OCI-LY1 (cell line): ENCODE measurements around the gene TEDC2.

ENCODE experiments used
- H2AFZ ChIP-seq: fragments of 200-600 bp; sonication (generic), shearing (Covaris generic); 2 replicates; pipeline ENCODE4 v1.6.0; 2014; ENCODE audit warnings: antibody characterized with exemption, mild to moderate bottlenecking, low read length
- H3F3A ChIP-seq: fragments of 200-600 bp; sonication (generic), shearing (Covaris generic); 2 replicates; pipeline ENCODE4 v1.6.0; 2014; ENCODE audit warnings: mild to moderate bottlenecking, antibody characterized with exemption, low read length, moderate library complexity; ENCODE audit not compliant: insufficient read depth
- H3K27ac ChIP-seq: fragments of 200-600 bp; sonication (generic); 2 replicates; pipeline ENCODE4 v1.5.1; 2014; ENCODE audit warnings: low read length, mixed run types, mild to moderate bottlenecking, low read depth; ENCODE audit not compliant: poor library complexity, severe bottlenecking
- H3K27me3 ChIP-seq: fragments of 200-600 bp; sonication (generic); 2 replicates; pipeline ENCODE4 v1.6.0; 2014; ENCODE audit warnings: antibody characterized with exemption, mild to moderate bottlenecking, low read length, moderate library complexity; ENCODE audit not compliant: insufficient read depth
- H3K36me3 ChIP-seq: fragments of 200-600 bp; sonication (generic); 2 replicates; pipeline ENCODE4 v1.6.1; 2014; ENCODE audit warnings: mild to moderate bottlenecking, antibody characterized with exemption, low read length, moderate library complexity, mixed read lengths; ENCODE audit not compliant: insufficient read depth
- H3K4me1 ChIP-seq: fragments of 200-600 bp; sonication (generic); 2 replicates; pipeline ENCODE4 v1.5.1; 2014; ENCODE audit warnings: mild to moderate bottlenecking, low read length, moderate library complexity; ENCODE audit not compliant: insufficient read depth, severe bottlenecking
- H3K4me2 ChIP-seq: fragments of 200-600 bp; sonication (generic), shearing (Covaris generic); 2 replicates; pipeline ENCODE4 v1.6.1; 2014; ENCODE audit warnings: low read length
- H3K4me3 ChIP-seq: fragments of 200-600 bp; sonication (generic); 2 replicates; pipeline ENCODE4 v1.5.1; 2014; ENCODE audit warnings: low read length, low read depth, mild to moderate bottlenecking, mixed read lengths; ENCODE audit not compliant: poor library complexity, severe bottlenecking
- H3K79me2 ChIP-seq: fragments of 200-600 bp; shearing (Covaris generic); 2 replicates; pipeline ENCODE4 v1.6.1; 2016; ENCODE audit warnings: mixed run types, low read length, mixed read lengths; ENCODE audit not compliant: insufficient read depth
- H3K9ac ChIP-seq: fragments of 200-600 bp; sonication (generic), shearing (Covaris generic); 2 replicates; pipeline ENCODE4 v1.6.1; 2014; ENCODE audit warnings: mild to moderate bottlenecking, low read length, mixed read lengths
- H3K9me2 ChIP-seq: fragments of 200-600 bp; sonication (generic), shearing (Covaris generic); 2 replicates; pipeline ENCODE4 v1.6.1; 2014; ENCODE audit warnings: low read depth, mild to moderate bottlenecking, low read length, mixed read lengths
- H3K9me3 ChIP-seq: fragments of 200-600 bp; shearing (Covaris generic); 2 replicates; pipeline ENCODE4 v1.6.1; 2014; ENCODE audit warnings: low read length, mixed read lengths
- H4K20me1 ChIP-seq: fragments of 200-600 bp; sonication (generic), shearing (Covaris generic); 2 replicates; pipeline ENCODE4 v1.6.0; 2016; ENCODE audit warnings: mild to moderate bottlenecking, low read length; ENCODE audit not compliant: insufficient read depth
- EZH2 ChIP-seq: fragments of 200-600 bp; sonication (generic), shearing (Covaris generic); IDR thresholded peaks from 2 replicates; pipeline ENCODE4 v1.8.0; 2017; ENCODE audit warnings: borderline replicate concordance, mixed run types, mild to moderate bottlenecking, antibody characterized with exemption, low read length, moderate library complexity, mixed read lengths
- TF ChIP-seq, protein P1 (sequence below): fragments of 200-600 bp; sonication (generic), shearing (Covaris generic); IDR thresholded peaks from 2 replicates; pipeline ENCODE4 v1.5.1; 2017; ENCODE audit warnings: mild to moderate bottlenecking, antibody characterized with exemption, low read length, moderate library complexity, mixed read lengths

TEDC2 gene

GRCh38 chr16:2495041-2495440 lies 35.1 kb downstream of the TEDC2 start:
- H3K9ac ChIP-seq: no peak overlapping the region
- no peak overlapping the region for H3K4me2 ChIP-seq
- H3K9me2 ChIP-seq: no peaks in the 10 kb centered on the region
- H3K79me2 ChIP-seq: no peaks in the 10 kb centered on the region
- no peak for TF ChIP-seq EZH2
- TF ChIP-seq, protein P1, sequence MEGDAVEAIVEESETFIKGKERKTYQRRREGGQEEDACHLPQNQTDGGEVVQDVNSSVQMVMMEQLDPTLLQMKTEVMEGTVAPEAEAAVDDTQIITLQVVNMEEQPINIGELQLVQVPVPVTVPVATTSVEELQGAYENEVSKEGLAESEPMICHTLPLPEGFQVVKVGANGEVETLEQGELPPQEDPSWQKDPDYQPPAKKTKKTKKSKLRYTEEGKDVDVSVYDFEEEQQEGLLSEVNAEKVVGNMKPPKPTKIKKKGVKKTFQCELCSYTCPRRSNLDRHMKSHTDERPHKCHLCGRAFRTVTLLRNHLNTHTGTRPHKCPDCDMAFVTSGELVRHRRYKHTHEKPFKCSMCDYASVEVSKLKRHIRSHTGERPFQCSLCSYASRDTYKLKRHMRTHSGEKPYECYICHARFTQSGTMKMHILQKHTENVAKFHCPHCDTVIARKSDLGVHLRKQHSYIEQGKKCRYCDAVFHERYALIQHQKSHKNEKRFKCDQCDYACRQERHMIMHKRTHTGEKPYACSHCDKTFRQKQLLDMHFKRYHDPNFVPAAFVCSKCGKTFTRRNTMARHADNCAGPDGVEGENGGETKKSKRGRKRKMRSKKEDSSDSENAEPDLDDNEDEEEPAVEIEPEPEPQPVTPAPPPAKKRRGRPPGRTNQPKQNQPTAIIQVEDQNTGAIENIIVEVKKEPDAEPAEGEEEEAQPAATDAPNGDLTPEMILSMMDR: no peak
- no peaks in the 10 kb centered on the region for H3F3A ChIP-seq
- H3K27me3 ChIP-seq: no peaks in the 10 kb centered on the region
- no peaks in the 10 kb centered on the region for H3K36me3 ChIP-seq
- peaks cover 3% of the 10 kb centered on the region for H3K4me1 ChIP-seq
- H3K9me3 ChIP-seq: no peaks in the 10 kb centered on the region
- H2AFZ ChIP-seq: no peak overlapping the region
- no peaks in the 10 kb centered on the region for H4K20me1 ChIP-seq
- no peak overlapping the region for H3K27ac ChIP-seq
- no peak overlapping the region for H3K4me3 ChIP-seq

DNA sequence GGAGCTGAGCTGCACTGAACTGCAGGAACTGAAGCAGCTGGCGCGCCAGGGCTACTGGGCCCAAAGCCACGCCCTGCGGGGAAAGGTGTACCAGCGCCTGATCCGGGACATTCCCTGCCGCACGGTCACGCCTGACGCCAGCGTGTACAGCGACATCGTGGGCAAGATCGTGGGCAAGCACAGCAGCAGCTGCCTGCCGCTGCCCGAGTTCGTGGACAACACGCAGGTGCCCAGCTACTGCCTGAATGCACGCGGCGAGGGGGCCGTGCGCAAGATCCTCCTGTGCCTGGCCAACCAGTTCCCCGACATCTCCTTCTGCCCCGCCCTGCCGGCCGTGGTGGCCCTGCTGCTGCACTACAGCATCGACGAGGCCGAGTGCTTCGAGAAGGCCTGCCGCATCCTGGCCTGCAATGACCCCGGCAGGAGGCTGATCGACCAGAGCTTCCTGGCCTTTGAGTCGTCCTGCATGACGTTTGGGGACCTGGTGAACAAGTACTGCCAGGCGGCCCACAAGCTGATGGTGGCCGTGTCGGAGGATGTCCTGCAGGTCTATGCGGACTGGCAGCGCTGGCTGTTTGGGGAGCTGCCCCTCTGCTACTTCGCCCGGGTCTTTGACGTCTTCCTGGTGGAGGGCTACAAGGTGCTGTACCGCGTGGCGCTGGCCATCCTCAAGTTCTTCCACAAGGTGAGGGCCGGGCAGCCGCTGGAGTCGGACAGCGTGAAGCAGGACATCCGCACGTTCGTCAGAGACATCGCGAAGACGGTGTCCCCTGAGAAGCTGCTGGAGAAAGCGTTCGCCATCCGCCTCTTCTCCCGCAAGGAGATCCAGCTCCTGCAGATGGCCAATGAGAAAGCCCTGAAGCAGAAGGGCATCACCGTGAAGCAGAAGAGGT lies 36.6 kb downstream of the TEDC2 start:
- H3K27ac ChIP-seq: no peak overlapping the region
- H3K27me3 ChIP-seq: no peaks in the 10 kb centered on the region
- H2AFZ ChIP-seq: no peak overlapping the region
- no peaks in the 10 kb centered on the region for H3K36me3 ChIP-seq
- TF ChIP-seq, protein P1: no peak
- TF ChIP-seq EZH2: no peak
- H3K9ac ChIP-seq: no peak overlapping the region
- no peaks in the 10 kb centered on the region for H3F3A ChIP-seq
- no peak overlapping the region for H3K4me3 ChIP-seq
- H3K4me2 ChIP-seq: no peak overlapping the region
- H3K9me2 ChIP-seq: no peaks in the 10 kb centered on the region
- H3K9me3 ChIP-seq: no peaks in the 10 kb centered on the region
- H3K4me1 ChIP-seq: peaks cover 6% of the 10 kb centered on the region
- H4K20me1 ChIP-seq: no peaks in the 10 kb centered on the region
- no peaks in the 10 kb centered on the region for H3K79me2 ChIP-seq

DNA sequence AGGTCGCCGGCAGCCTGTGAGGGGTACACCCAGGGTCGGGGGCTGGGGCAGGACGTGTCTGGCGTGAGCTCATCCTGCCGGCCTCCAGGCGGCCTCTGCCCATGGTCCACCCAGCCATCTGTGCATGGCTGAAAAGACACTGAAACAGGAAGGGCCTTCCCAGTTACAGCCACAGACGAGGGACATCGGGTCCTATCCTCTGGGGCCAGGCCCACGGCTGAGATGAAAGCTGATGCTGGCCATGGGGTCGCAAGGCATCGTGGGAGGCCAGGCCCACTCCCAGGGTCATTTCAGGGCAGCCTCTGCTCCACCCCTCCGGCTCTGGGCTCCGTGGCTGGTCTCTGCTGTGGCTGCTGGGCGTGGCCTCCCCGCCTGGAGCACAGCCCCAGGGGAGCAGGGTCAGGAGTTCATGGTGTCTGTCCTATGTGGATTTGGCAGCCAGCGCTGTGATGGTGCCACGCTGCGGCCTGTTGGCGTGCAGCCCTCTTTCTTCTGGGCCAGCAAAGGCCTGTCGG lies 37.3 kb downstream of the TEDC2 start:
- H3K9me3 ChIP-seq: no peaks in the 10 kb centered on the region
- no peaks in the 10 kb centered on the region for H3K9me2 ChIP-seq
- H3K9ac ChIP-seq: no peak overlapping the region
- no peak overlapping the region for H2AFZ ChIP-seq
- no peaks in the 10 kb centered on the region for H3K36me3 ChIP-seq
- no peaks in the 10 kb centered on the region for H3K79me2 ChIP-seq
- no peaks in the 10 kb centered on the region for H3F3A ChIP-seq
- H3K4me1 ChIP-seq: peaks cover 8% of the 10 kb centered on the region
- H3K27me3 ChIP-seq: no peaks in the 10 kb centered on the region
- no peak overlapping the region for H3K4me2 ChIP-seq
- TF ChIP-seq EZH2: no peak
- TF ChIP-seq, protein P1: no peak
- no peak overlapping the region for H3K4me3 ChIP-seq
- H3K27ac ChIP-seq: no peak overlapping the region
- H4K20me1 ChIP-seq: no peaks in the 10 kb centered on the region
